Loucy (cell line): ENCODE measurements around the gene EPB41.

Source experiments
- EZH2phosphoT487 ChIP-seq: fragments of 200-600 bp; IDR thresholded peaks from 2 replicates; pipeline ENCODE4 v1.6.1; 2018; ENCODE audit warnings: antibody characterized with exemption, mild to moderate bottlenecking, moderate library complexity, borderline replicate concordance
- TF ChIP-seq, protein P1 (sequence below): fragments of 200-600 bp; sonication (generic); conservative IDR thresholded peaks from 2 replicates; pipeline ENCODE4 v1.5.1; 2014; ENCODE audit warnings: mild to moderate bottlenecking, antibody characterized with exemption, low read length

DNA sequence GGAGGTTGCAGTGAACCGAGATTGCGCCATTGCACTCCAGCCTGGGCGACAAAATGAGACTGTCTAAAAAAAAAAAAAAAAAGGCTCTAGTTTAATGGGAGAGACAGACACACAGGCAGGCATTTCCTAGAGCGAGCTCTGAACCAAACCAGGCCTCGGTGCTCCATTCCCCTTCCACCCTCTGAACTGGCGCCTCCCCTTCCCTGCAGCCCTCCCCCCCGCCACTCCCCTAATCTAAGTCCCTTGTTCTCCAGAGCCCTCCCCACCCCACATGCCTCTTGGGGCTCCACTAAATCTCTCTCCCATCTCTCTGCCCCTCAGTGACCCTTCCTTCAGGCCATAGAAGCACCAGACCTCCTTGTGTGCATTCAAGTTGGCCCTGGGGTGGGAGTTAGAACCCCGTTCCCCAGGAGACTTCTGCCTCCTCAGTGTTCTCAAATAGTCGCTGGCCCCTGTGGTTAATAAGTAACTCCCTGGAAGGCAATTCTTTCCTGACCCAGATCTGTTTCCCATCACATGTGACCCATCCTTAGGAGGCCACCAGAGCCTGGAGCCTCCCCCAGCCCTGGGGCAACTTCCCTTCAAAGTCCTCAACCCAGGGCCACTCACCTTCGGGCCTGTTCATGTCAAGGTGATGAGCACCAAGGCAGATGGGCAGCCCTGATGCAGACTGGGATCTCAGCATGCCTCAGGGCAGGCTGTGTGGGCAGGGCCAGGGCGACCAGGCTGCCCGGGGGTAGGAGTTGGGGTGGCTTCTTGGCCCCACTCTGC lies 42.6 kb upstream of the EPB41 start:
- no peak for TF ChIP-seq EZH2phosphoT487
- TF ChIP-seq, protein P1, sequence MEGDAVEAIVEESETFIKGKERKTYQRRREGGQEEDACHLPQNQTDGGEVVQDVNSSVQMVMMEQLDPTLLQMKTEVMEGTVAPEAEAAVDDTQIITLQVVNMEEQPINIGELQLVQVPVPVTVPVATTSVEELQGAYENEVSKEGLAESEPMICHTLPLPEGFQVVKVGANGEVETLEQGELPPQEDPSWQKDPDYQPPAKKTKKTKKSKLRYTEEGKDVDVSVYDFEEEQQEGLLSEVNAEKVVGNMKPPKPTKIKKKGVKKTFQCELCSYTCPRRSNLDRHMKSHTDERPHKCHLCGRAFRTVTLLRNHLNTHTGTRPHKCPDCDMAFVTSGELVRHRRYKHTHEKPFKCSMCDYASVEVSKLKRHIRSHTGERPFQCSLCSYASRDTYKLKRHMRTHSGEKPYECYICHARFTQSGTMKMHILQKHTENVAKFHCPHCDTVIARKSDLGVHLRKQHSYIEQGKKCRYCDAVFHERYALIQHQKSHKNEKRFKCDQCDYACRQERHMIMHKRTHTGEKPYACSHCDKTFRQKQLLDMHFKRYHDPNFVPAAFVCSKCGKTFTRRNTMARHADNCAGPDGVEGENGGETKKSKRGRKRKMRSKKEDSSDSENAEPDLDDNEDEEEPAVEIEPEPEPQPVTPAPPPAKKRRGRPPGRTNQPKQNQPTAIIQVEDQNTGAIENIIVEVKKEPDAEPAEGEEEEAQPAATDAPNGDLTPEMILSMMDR: no peak
